CD4-positive, alpha-beta T cell (primary cell): ENCODE results near the gene FAM184B. TPM values are rescaled to one million over a fixed set of nuclear protein-coding genes. Genes with fewer than 3 reads are reported as not detected.

Experiments used
- ATAC-seq: fragments of 200-7000 bp; cut with Tn5 transposase; one replicate; pipeline ENCODE4 v1.10.0; 2022; ENCODE audit warnings: mild to moderate bottlenecking; ENCODE audit not compliant: poor library complexity
- CTCF ChIA-PET: fragments of 350-600 bp; sonication (Branson Sonifier 250); formaldehyde crosslinking; loops from one replicate; lab custom pipeline; 2021; ENCODE audit warnings: antibody characterized with exemption, inconsistent platforms; lab: Charles Lee
- POLR2A ChIA-PET: fragments of 350-600 bp; sonication (Branson Sonifier 250); formaldehyde crosslinking; loops from one replicate; lab custom pipeline; 2021; ENCODE audit warnings: antibody characterized with exemption, inconsistent platforms; lab: Charles Lee
- DNase-seq, 14 experiments: peaks; one replicate each; pipeline ENCODE4 v3.0.0-alpha.2; 2013 to 2020; ENCODE audit warnings: mixed read lengths in 2 of 14
- H3K27ac ChIP-seq, 2 donors: one replicate each; pipeline versions ENCODE4 v1.5.1 to v1.7.0; 2013; ENCODE audit warnings: low read length in 2 of 2, low read depth in 1 of 2, mild to moderate bottlenecking in 1 of 2
- H3K27me3 ChIP-seq, 2 experiments: 1 replicate in 1 of 2; 2 replicates in 1 of 2; pipeline versions ENCODE4 v1.6.1 to v1.7.0; 2013; ENCODE audit warnings: low read length in 2 of 2, control low read depth in 1 of 2, mild to moderate bottlenecking in 1 of 2, moderate library complexity in 1 of 2; ENCODE audit not compliant: insufficient read depth in 2 of 2, control insufficient read depth in 1 of 2
- H3K36me3 ChIP-seq: one replicate; pipeline ENCODE4 v1.6.1; 2013; ENCODE audit warnings: low read length, control low read depth; ENCODE audit not compliant: insufficient read depth
- H3K4me1 ChIP-seq: one replicate; pipeline ENCODE4 v1.6.1; 2013; ENCODE audit warnings: low read length, control low read depth; ENCODE audit not compliant: insufficient read depth
- H3K4me3 ChIP-seq: one replicate; pipeline ENCODE4 v1.5.1; 2013; ENCODE audit warnings: mild to moderate bottlenecking, low read length, moderate library complexity
- H3K9me3 ChIP-seq, 2 experiments: 1 replicate in 1 of 2; 2 replicates in 1 of 2; pipeline versions ENCODE4 v1.6.1 to v1.7.0; 2013; ENCODE audit warnings: low read length in 2 of 2, mild to moderate bottlenecking in 2 of 2, control low read depth in 1 of 2, moderate library complexity in 1 of 2; ENCODE audit not compliant: control insufficient read depth in 1 of 2, insufficient read depth in 1 of 2
- H3K27ac Mint-ChIP-seq: one replicate; pipeline ENCODE4 v1.8.0; 2020; ENCODE audit warnings: mixed read lengths
- H3K27me3 Mint-ChIP-seq: one replicate; pipeline ENCODE4 v1.8.0; 2021; ENCODE audit warnings: mixed read lengths
- H3K36me3 Mint-ChIP-seq: one replicate; pipeline ENCODE4 v1.8.0; 2021; ENCODE audit warnings: low read depth, mixed read lengths
- H3K4me1 Mint-ChIP-seq: one replicate; pipeline ENCODE4 v1.8.0; 2021; ENCODE audit warnings: low read depth, mixed read lengths
- H3K4me3 Mint-ChIP-seq: one replicate; pipeline ENCODE4 v1.8.0; 2020; ENCODE audit warnings: mild to moderate bottlenecking, mixed read lengths
- H3K9me3 Mint-ChIP-seq: one replicate; pipeline ENCODE4 v1.8.0; 2020; ENCODE audit warnings: mixed read lengths
- intact Hi-C, 2 experiments: fragments of 100-400 bp; cut with DNase I in 1 of 2; cut with micrococcal nuclease in 1 of 2; formaldehyde crosslinking; loops; one replicate each; pipeline versions ENCODE4 v1.15.1 to v1.9.0; 2023 to 2025; cut with DNase I, micrococcal nuclease
- total RNA-seq, 174 experiments: library from RNA in 2 of 174; stranded (reverse) in 2 of 174; gene quantifications; one replicate each; pipeline ENCODE4 v1.2.3 and lab custom pipeline; 2021 to 2026
- TF ChIP-seq, protein P1 (sequence below): fragments of 200-600 bp; IDR thresholded peaks from one replicate; pipeline ENCODE4 v1.8.0; 2022; ENCODE audit warnings: antibody characterized with exemption, mild to moderate bottlenecking

FAM184B gene
- total RNA-seq, 2 experiments from 2014 or later, result not detected

DNA sequence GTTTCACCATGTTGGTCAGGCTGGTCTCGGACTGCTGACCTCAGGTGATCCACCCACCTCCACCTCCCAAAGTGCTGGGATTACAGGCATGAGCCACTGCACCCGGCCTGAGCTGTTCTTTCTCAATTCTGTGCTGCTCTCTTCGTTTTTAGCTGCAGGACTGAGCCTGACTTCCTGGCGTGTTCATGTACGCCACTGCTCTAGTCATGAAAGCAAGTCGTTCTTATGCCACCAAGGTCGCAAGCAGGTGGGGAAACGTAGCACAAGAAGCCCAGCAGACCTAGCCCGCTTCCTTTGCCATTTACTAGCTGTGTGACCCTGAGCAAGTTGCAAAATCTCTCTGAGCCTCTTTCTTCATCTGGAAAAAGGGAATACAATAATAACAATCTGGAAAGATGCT is 123.6 kb downstream of the FAM184B start:
- ChIA-PET POLR2A (no interaction called here), CTCF (no interaction called here)
- no peaks in the 10 kb centered on the region for H3K27me3 Mint-ChIP-seq
- DNase-seq (no peak), ATAC-seq (no peak)
- no peak overlapping the region for H3K4me3 Mint-ChIP-seq
- no peaks in the 10 kb centered on the region for H3K4me1 Mint-ChIP-seq
- intact Hi-C loops, result no loop called here
- H3K36me3 Mint-ChIP-seq, result no peaks in the 10 kb centered on the region
- Histone ChIP-seq H3K4me3 (no peak overlapping the region), H3K4me1 (no peaks in the 10 kb centered on the region), H3K27me3 (no peaks in the 10 kb centered on the region), H3K36me3 (no peaks in the 10 kb centered on the region), H3K9me3 (no peaks in the 10 kb centered on the region), H3K27ac (no peak overlapping the region)
- TF ChIP-seq, protein P1, sequence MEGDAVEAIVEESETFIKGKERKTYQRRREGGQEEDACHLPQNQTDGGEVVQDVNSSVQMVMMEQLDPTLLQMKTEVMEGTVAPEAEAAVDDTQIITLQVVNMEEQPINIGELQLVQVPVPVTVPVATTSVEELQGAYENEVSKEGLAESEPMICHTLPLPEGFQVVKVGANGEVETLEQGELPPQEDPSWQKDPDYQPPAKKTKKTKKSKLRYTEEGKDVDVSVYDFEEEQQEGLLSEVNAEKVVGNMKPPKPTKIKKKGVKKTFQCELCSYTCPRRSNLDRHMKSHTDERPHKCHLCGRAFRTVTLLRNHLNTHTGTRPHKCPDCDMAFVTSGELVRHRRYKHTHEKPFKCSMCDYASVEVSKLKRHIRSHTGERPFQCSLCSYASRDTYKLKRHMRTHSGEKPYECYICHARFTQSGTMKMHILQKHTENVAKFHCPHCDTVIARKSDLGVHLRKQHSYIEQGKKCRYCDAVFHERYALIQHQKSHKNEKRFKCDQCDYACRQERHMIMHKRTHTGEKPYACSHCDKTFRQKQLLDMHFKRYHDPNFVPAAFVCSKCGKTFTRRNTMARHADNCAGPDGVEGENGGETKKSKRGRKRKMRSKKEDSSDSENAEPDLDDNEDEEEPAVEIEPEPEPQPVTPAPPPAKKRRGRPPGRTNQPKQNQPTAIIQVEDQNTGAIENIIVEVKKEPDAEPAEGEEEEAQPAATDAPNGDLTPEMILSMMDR, result no peak
- H3K9me3 Mint-ChIP-seq, result no peaks in the 10 kb centered on the region
- no peak overlapping the region for H3K27ac Mint-ChIP-seq

DNA sequence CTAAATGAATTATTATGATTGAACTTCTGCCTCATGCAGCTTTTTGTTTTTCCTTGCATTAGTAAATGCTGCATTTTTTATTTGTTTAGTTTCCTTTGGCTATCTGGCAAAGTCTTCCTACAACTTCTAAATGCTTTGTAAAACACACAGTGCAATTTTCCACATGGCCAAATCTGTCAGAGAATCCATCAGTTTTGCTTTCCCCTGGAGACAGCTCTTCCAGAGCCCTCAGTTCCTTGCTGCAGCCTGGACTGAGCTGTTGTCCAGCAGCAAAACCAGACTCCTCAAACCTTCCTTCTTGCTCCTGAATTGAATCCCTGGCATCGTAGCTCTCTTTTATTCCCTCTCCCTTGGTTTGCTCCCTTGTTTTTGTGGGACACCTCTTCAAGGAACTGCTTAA is 124.3 kb downstream of the FAM184B start:
- H3K4me1 Mint-ChIP-seq, result no peaks in the 10 kb centered on the region
- ChIA-PET POLR2A (no interaction called here), CTCF (interaction anchor here (0.6 kb wide), 1 partner anchor 146 kb away, joined by 3 read pairs; no protein-coding TSS in a partner anchor)
- H3K9me3 Mint-ChIP-seq, result no peaks in the 10 kb centered on the region
- H3K36me3 Mint-ChIP-seq, result no peaks in the 10 kb centered on the region
- H3K27me3 ChIP-seq, result no peaks in the 10 kb centered on the region
- H3K4me3 Mint-ChIP-seq, result no peak overlapping the region
- ATAC-seq, result no peak
- H3K4me1 ChIP-seq, result no peaks in the 10 kb centered on the region
- no peak overlapping the region for H3K4me3 ChIP-seq
- TF ChIP-seq, protein P1, result no peak
- H3K9me3 ChIP-seq, result no peaks in the 10 kb centered on the region
- no peaks in the 10 kb centered on the region for H3K36me3 ChIP-seq
- DNase-seq, result no peak
- H3K27ac Mint-ChIP-seq, result no peak overlapping the region
- no peaks in the 10 kb centered on the region for H3K27me3 Mint-ChIP-seq
- H3K27ac ChIP-seq, result no peak overlapping the region
- intact Hi-C loops, result no loop called here

DNA sequence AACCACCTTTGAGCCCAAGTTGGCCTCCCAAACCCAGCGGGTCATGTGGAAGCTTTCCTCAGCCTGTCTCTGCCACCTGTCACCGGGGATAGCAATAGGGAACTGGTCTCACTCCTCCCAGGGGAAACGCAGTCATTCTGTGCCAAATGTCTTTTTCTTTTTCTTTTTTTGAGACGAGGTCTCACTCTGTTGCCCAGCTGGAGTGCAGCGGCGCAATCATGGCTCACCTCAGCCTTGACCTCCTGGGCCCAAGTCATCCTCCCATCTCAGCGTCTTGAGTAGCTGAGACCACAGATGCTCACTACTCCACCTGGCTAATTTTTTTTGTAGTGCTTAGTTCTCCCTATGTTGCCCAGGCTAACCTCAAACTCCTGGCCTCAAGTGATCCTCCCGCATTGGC is 126.7 kb downstream of the FAM184B start:
- H3K4me1 Mint-ChIP-seq, result peaks cover 15% of the 10 kb centered on the region
- Histone ChIP-seq H3K4me1 (peaks cover 16% of the 10 kb centered on the region), H3K36me3 (no peaks in the 10 kb centered on the region), H3K27me3 (no peaks in the 10 kb centered on the region), H3K4me3 (no peak overlapping the region), H3K9me3 (no peaks in the 10 kb centered on the region), H3K27ac (no peak overlapping the region)
- CTCF ChIA-PET, result no interaction called here
- intact Hi-C loops, result no loop called here
- H3K27me3 Mint-ChIP-seq, result no peaks in the 10 kb centered on the region
- H3K4me3 Mint-ChIP-seq, result no peak overlapping the region
- TF ChIP-seq, protein P1, result no peak
- ATAC-seq (no peak), DNase-seq (no peak)
- H3K27ac Mint-ChIP-seq, result no peak overlapping the region
- POLR2A ChIA-PET, result no interaction called here
- H3K36me3 Mint-ChIP-seq, result no peaks in the 10 kb centered on the region
- H3K9me3 Mint-ChIP-seq, result no peaks in the 10 kb centered on the region
